SK-N-SH (cell line): ENCODE data around the gene MMRN1. TPM values are rescaled to one million over a fixed set of nuclear protein-coding genes. Genes with fewer than 3 reads are reported as not detected.

Experiments
- CTCF ChIA-PET: fragments of 300-600, 350-600 bp; formaldehyde crosslinking; extraction: SDS; loops from one replicate; lab custom pipeline; 2021; lab: Yijun Ruan, JAX
- POLR2A ChIA-PET: fragments of 350-600 bp; sonication (Branson Sonifier 250); formaldehyde crosslinking; extraction: SDS; loops from one replicate; lab custom pipeline; 2020; ENCODE audit warnings: antibody characterized with exemption, inconsistent platforms; lab: Yijun Ruan, JAX
- DNase-seq: peaks from one replicate; pipeline ENCODE4 v3.0.0; 2012
- H2AFZ ChIP-seq: fragments of 200-600 bp; sonication (generic); 2 replicates; pipeline ENCODE4 v1.8.1; 2016; ENCODE audit warnings: antibody characterized with exemption, mild to moderate bottlenecking, low read depth
- H3F3A ChIP-seq: fragments of 200-600 bp; sonication (generic); replicated peaks from 2 replicates; pipeline ENCODE3; 2016; ENCODE audit warnings: antibody characterized with exemption, mild to moderate bottlenecking; ENCODE audit not compliant: insufficient read depth
- H3K27ac ChIP-seq, 2 experiments: fragments of 200-500 bp in 1 of 2; fragments of 200-600 bp in 1 of 2; sonication (Bioruptor generic) in 1 of 2; sonication (generic), shearing (Covaris generic) in 1 of 2; 2 replicates each; pipeline versions ENCODE4 v1.5.1 to v1.6.1; 2014 to 2016; ENCODE audit warnings: low read depth in 2 of 2, inconsistent platforms in 1 of 2, low read length in 1 of 2, mild to moderate bottlenecking in 1 of 2, mixed read lengths in 1 of 2
- H3K27me3 ChIP-seq: fragments of 200-600 bp; sonication (generic), shearing (Covaris generic); 2 replicates; pipeline ENCODE4 v1.6.1; 2016; ENCODE audit warnings: mixed run types; ENCODE audit not compliant: insufficient read depth
- H3K36me3 ChIP-seq, 2 experiments: fragments of 200-500 bp in 1 of 2; fragments of 200-600 bp in 1 of 2; sonication (Bioruptor generic) in 1 of 2; sonication (generic) in 1 of 2; replicated peaks in 1 of 2; 2 replicates each; pipeline versions ENCODE3 to v1.5.1; 2014 to 2016; ENCODE audit warnings: low read length in 1 of 2, mild to moderate bottlenecking in 1 of 2; ENCODE audit not compliant: insufficient read depth in 2 of 2, control insufficient read depth in 1 of 2
- H3K4me1 ChIP-seq, 2 experiments: fragments of 200-500 bp in 1 of 2; fragments of 200-600 bp in 1 of 2; sonication (Bioruptor generic) in 1 of 2; sonication (generic), shearing (Covaris generic) in 1 of 2; 2 replicates each; pipeline versions ENCODE4 v1.5.1 to v1.6.1; 2014 to 2016; ENCODE audit warnings: low read depth in 1 of 2, low read length in 1 of 2, mixed run types in 1 of 2; ENCODE audit not compliant: insufficient read depth in 2 of 2, control insufficient read depth in 1 of 2
- H3K4me2 ChIP-seq: fragments of 200-600 bp; sonication (generic), shearing (Covaris generic); 2 replicates; pipeline ENCODE4 v1.6.1; 2017; ENCODE audit warnings: mixed run types
- H3K4me3 ChIP-seq, 2 experiments: fragments of 200-500 bp in 1 of 2; fragments of 200-600 bp in 1 of 2; sonication (Bioruptor generic) in 1 of 2; sonication (generic), shearing (Covaris generic) in 1 of 2; 2 replicates each; pipeline versions ENCODE4 v1.5.1 to v1.8.1; 2014 to 2016; ENCODE audit warnings: low read depth in 2 of 2, inconsistent platforms in 1 of 2, low read length in 1 of 2, mild to moderate bottlenecking in 1 of 2, mixed read lengths in 1 of 2, moderate library complexity in 1 of 2
- H3K79me2 ChIP-seq: fragments of 200-600 bp; sonication (generic); 2 replicates; pipeline ENCODE4 v1.8.1; 2017; ENCODE audit warnings: mild to moderate bottlenecking; ENCODE audit not compliant: insufficient read depth
- H3K9ac ChIP-seq: fragments of 200-600 bp; sonication (generic); 2 replicates; pipeline ENCODE4 v1.6.1; 2017; ENCODE audit warnings: mixed run types
- H3K9me2 ChIP-seq: fragments of 200-600 bp; sonication (generic); 2 replicates; pipeline ENCODE4 v1.6.1; 2017; ENCODE audit warnings: mixed run types
- H3K9me3 ChIP-seq: fragments of 200-600 bp; sonication (generic); 2 replicates; pipeline ENCODE4 v1.6.1; 2017; ENCODE audit warnings: mixed run types, mild to moderate bottlenecking, moderate library complexity
- H4K20me1 ChIP-seq: fragments of 200-600 bp; sonication (generic); 2 replicates; pipeline ENCODE4 v1.6.1; 2017; ENCODE audit warnings: mild to moderate bottlenecking, mixed run types; ENCODE audit not compliant: insufficient read depth
- CTCF ChIP-seq: fragments of 200-600 bp; sonication (generic); IDR thresholded peaks from 2 replicates; pipeline ENCODE4 v1.6.1; 2017; ENCODE audit warnings: antibody characterized with exemption, mild to moderate bottlenecking, moderate library complexity
- ELF1 ChIP-seq: IDR thresholded peaks from 2 replicates; pipeline ENCODE4 v1.4.0; 2012
- FOSL2 ChIP-seq: IDR thresholded peaks from 2 replicates; pipeline ENCODE4 v1.4.0; 2012; ENCODE audit warnings: low read depth, mild to moderate bottlenecking, moderate library complexity, borderline replicate concordance
- FOXJ3 ChIP-seq: sonication (generic); formaldehyde crosslinking; IDR thresholded peaks from 2 replicates; pipeline ENCODE4 v1.5.1; 2020; ENCODE audit warnings: mild to moderate bottlenecking, missing genetic modification reagents
- FOXM1 ChIP-seq: IDR thresholded peaks from 2 replicates; pipeline ENCODE4 v1.4.0; 2012; ENCODE audit warnings: low read depth, mild to moderate bottlenecking
- GABPA ChIP-seq: IDR thresholded peaks from 2 replicates; pipeline ENCODE4 v1.4.0; 2012; ENCODE audit warnings: low read depth, mild to moderate bottlenecking
- GATA2 ChIP-seq: sonication (generic); formaldehyde crosslinking; IDR thresholded peaks from 2 replicates; pipeline ENCODE4 v1.5.0; 2020; ENCODE audit warnings: mild to moderate bottlenecking, missing genetic modification reagents
- IRF3 ChIP-seq: fragments of 150-350 bp; IDR thresholded peaks from 2 replicates; pipeline ENCODE4 v1.6.1; 2016; ENCODE audit warnings: mild to moderate bottlenecking, low read depth, low read length
- JUND ChIP-seq: IDR thresholded peaks from 2 replicates; pipeline ENCODE4 v1.4.0; 2012
- POLR2AphosphoS5 ChIP-seq: IDR thresholded peaks from 2 replicates; pipeline ENCODE4 v1.6.1; 2012; ENCODE audit warnings: low read depth, low read length
- RAD21 ChIP-seq: IDR thresholded peaks from 2 replicates; pipeline ENCODE4 v1.6.1; 2012; ENCODE audit warnings: mild to moderate bottlenecking, low read length
- RFX5 ChIP-seq: IDR thresholded peaks from 2 replicates; pipeline ENCODE4 v1.6.1; 2012; ENCODE audit warnings: mild to moderate bottlenecking, improper control_type of control experiment, low read length
- SIN3A ChIP-seq: IDR thresholded peaks from 2 replicates; pipeline ENCODE4 v1.6.1; 2012; ENCODE audit warnings: low read depth, mild to moderate bottlenecking, low read length, moderate library complexity, borderline replicate concordance
- TCF12 ChIP-seq: IDR thresholded peaks from 2 replicates; pipeline ENCODE4 v1.4.0; 2012
- USF1 ChIP-seq: IDR thresholded peaks from 2 replicates; pipeline ENCODE4 v1.4.0; 2012; ENCODE audit warnings: low read depth, borderline replicate concordance
- USF2 ChIP-seq: fragments of 150-350 bp; IDR thresholded peaks from 2 replicates; pipeline ENCODE4 v1.6.1; 2017; ENCODE audit warnings: antibody characterized with exemption, low read length, low read depth, borderline replicate concordance
- WGBS: methylation state at CpG from one replicate; pipeline ENCODE4 v1.1.6; 2017; ENCODE audit warnings: low lambda C conversion rate; 5-methylcytosine and 5-hydroxymethylcytosine counted together
- polyA plus RNA-seq, 3 experiments: library from polyadenylated mRNA; depleted of rRNA; stranded (reverse); fragments of >200 nt; gene quantifications; 2 replicates each; pipeline ENCODE4 v1.2.3, GENCODE V29; 2012

Gene MMRN1
- polyA plus RNA-seq, 1 of the 3 experiments (the other 2 are of a cell fraction): not detected

- TF ChIP-seq FOXJ3 (CRISPR knock-in tag): no peak
- no peak for TF ChIP-seq FOSL2
These were observed 16.0 kb upstream of the MMRN1 start (continued) for GRCh38 chr4:89878611-89879010.

- H3K4me1 ChIP-seq: no peaks in the 10 kb centered on the region
- no peak overlapping the region for H3K27ac ChIP-seq
- CTCF ChIA-PET: interaction anchor here (1.5 to 2.6 kb wide), 2 partner anchors 9 to 11 kb away, joined by 4 to 16 read pairs; no protein-coding TSS in a partner anchor
- no peaks in the 10 kb centered on the region for H3K9me2 ChIP-seq
- H4K20me1 ChIP-seq: no peaks in the 10 kb centered on the region
- DNase-seq: no peak
- H3K79me2 ChIP-seq: no peaks in the 10 kb centered on the region
- H3F3A ChIP-seq: no peaks in the 10 kb centered on the region
- H3K4me2 ChIP-seq: no peak overlapping the region
- no peak overlapping the region for H3K4me3 ChIP-seq
- H3K27me3 ChIP-seq: no peaks in the 10 kb centered on the region
- H3K9ac ChIP-seq: no peak overlapping the region
- POLR2A ChIA-PET: no interaction called here
- no peaks in the 10 kb centered on the region for H3K36me3 ChIP-seq
- no peak overlapping the region for H2AFZ ChIP-seq
- TF ChIP-seq RAD21: no peak
- TF ChIP-seq GATA2 (CRISPR knock-in tag): no peak
- no peak for TF ChIP-seq RFX5
- no peak for TF ChIP-seq SIN3A
- no peak for TF ChIP-seq GABPA
- no peak for TF ChIP-seq USF2
- no peak for TF ChIP-seq FOXM1
- TF ChIP-seq TCF12: no peak
- TF ChIP-seq POLR2AphosphoS5: no peak
- no peak for TF ChIP-seq USF1
- TF ChIP-seq IRF3: no peak
- TF ChIP-seq ELF1: no peak
- TF ChIP-seq CTCF: no peak
- no peak for TF ChIP-seq JUND
- WGBS: 66% methylated on average over 4 of the region's 4 CpGs
- H3K9me3 ChIP-seq: no peaks in the 10 kb centered on the region
These were observed 15.4 kb upstream of the MMRN1 start for GRCh38 chr4:89879215-89879614.
